SH-SY5Y (cell line): Measurements from ENCODE around the gene IFNL2.
"Not testable (repeated sequence)": the region's sequence is repeated elsewhere in the genome, so short reads cannot be mapped to it uniquely, and the experiment has no call there.

Source experiments
- GATA2 ChIP-seq: IDR thresholded peaks from 2 replicates; pipeline ENCODE4 v1.6.1; 2011; ENCODE audit warnings: mild to moderate bottlenecking, low read depth, low read length
- GATA3 ChIP-seq: IDR thresholded peaks from 2 replicates; pipeline ENCODE4 v1.6.1; 2011; ENCODE audit warnings: low read depth, mild to moderate bottlenecking, low read length, moderate library complexity

IFNL2 gene

DNA sequence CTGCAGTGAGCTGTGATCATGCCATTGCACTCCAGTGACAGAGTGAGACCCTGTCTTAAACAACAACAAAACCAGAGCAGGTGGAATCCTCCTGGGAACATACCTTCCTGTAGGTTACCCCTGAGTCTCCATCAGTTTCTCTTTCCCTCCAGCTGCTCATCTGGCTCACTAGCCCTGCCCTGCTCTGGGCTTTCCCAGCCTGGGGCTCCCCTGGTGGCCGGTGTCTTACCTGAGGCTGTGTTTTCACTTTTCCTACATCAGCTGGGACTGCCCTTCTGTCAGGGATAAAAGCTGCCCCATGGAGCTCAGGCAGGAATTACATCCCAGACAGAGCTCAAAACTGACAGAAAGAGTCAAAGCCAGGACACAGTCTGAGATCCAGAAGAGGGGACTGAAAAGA, at the start of gene IFNL2:
IFNL2 (plus strand) TSS at position 312 of the 400 bp plus-strand sequence. CDS start 173 bp downstream, outside the sequence.
- TF ChIP-seq GATA2, GATA3: not testable (repeated sequence)

GRCh38 chr19:39223703-39224279, 44.4 kb upstream of the IFNL2 start:
- TF ChIP-seq GATA3 (no peak), GATA2 (no peak)

DNA sequence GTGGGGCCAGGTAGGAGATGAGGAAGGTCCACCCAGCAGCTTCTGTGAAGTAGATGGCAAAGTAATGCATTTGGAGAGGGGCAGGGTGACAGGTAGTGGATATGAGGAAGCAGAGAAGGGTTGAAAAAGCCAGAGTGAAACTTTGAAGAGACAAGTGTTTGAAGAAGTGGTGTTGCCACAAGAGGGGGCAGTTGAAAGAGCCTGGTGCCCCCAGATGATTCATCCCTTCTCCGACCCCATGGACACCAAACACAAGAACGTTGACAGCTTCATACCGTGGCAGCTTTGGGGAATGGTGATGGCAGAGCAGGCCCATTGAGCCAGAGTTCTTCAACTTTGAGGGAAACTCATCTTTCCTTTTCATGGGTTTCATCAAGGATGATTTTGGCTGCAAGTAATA, 43.3 kb upstream of the IFNL2 start:
- TF ChIP-seq GATA3 (no peak), GATA2 (no peak)

- no peak for TF ChIP-seq GATA2
- no peak for TF ChIP-seq GATA3
Measured at GRCh38 chr19:39230096-39230764, 38.0 kb upstream of the IFNL2 start.

GRCh38 chr19:39232708-39233107, 35.5 kb upstream of the IFNL2 start:
- TF ChIP-seq GATA3 (no peak), GATA2 (no peak)

GRCh38 chr19:39236527-39236926, 31.7 kb upstream of the IFNL2 start:
- TF ChIP-seq GATA3 (no peak), GATA2 (no peak)

- TF ChIP-seq GATA2 = no peak
- TF ChIP-seq GATA3 = no peak
Measured at GRCh38 chr19:39237200-39238184, 30.7 kb upstream of the IFNL2 start.

GRCh38 chr19:39238209-39238608, 30.0 kb upstream of the IFNL2 start:
- TF ChIP-seq GATA3 = no peak
- TF ChIP-seq GATA2 = no peak

DNA sequence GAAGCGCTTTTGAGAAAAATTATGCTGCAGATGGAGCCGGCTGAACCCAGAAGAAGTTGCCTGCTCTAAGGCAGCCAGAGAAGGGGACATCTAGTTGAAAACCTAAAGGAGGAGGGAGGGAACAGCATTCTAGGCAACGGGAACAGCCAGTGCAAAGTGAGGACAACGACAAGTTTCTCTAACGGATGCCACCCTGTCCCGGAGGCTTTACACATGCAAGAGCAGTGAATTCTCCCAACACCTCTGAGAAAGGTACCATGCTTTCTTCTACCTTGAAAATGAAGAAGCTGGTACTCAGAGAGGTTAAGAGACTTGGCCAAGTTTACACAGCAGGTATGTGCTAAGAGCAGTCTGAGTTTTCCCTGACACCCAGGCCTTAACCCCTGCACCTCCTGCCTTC, 29.3 kb upstream of the IFNL2 start:
- TF ChIP-seq GATA2 = no peak
- TF ChIP-seq GATA3 = no peak

DNA sequence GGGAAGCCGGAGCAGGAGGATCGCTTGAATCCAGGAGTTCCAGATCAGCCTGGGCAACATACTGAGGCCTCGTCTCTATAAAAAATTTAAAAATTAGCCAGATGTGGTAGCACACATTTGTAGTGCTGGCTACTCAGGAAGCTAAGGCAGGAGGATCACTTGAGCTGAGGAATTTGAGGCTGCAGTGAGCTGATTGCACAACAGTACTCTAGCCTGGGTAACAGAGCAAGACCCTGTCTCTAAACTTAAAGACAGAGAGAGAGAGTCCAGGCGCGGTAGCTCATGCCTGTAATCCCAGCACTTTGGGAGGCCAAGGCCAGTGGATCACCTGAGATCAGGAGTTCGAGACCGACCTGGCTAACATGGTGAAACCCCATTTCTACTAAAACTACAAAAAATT, 27.8 kb upstream of the IFNL2 start:
- no peak for TF ChIP-seq GATA3
- no peak for TF ChIP-seq GATA2

GRCh38 chr19:39244410-39245100, 23.6 kb upstream of the IFNL2 start, which contains the start of gene IFNL3:
Gene IFNL3 (minus strand): TSS chr19:39245006. CDS start chr19:39244967, 39 bp downstream.
- not testable (repeated sequence) for TF ChIP-seq GATA3, GATA2

DNA sequence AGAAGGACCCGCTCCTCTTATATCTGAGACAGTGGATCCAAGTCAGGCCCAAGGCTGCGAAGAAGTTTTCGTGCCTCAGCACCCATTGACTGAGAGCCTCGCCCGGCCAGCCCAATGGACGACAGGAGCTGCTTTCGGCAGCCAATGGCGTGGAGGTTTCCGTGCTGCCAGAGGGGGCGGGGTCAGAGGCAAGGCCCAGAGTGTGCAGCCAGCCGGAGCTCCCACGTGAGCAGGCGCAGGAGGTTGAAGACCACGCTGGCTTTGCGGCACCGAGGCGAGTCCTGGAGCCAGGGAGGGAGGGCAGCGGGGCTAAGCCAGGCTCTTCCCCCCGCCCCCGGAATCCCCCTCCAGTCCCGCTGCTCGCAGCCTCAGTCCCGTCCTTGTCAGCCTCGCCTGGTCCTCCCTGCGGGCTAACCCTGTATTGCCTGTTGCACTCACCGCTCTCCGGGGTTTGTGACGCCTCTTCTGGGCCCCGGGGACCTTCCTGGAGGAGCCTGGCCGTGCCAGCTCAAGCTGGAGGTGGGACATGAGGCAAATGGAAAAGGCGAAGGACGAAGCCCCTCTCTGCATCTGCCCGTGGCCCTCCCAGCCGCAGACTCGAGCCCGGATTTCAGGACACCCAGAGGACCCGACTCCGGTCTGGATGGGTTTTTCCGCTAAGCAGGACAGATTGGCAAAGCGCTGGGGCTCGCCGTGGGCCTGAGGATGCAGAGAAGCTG, 21.1 kb upstream of the IFNL2 start:
- no peak for TF ChIP-seq GATA3
- no peak for TF ChIP-seq GATA2

- TF ChIP-seq GATA3 (no peak), GATA2 (no peak)
Measured at GRCh38 chr19:39247701-39248664, 20.2 kb upstream of the IFNL2 start.
